AG09319 (cell line): ENCODE data around the gene TMED1.

ENCODE experiments used
- DNase-seq: peaks from one replicate; pipeline ENCODE4 v3.0.0-alpha.2; 2010; ENCODE audit warnings: low read depth; ENCODE audit errors: extremely low read depth
- TF ChIP-seq, protein P1 (sequence below): IDR thresholded peaks from 2 replicates; pipeline ENCODE4 v1.5.1; 2011; ENCODE audit warnings: low read depth, mild to moderate bottlenecking, inconsistent platforms, low read length, moderate library complexity

Gene TMED1

DNA sequence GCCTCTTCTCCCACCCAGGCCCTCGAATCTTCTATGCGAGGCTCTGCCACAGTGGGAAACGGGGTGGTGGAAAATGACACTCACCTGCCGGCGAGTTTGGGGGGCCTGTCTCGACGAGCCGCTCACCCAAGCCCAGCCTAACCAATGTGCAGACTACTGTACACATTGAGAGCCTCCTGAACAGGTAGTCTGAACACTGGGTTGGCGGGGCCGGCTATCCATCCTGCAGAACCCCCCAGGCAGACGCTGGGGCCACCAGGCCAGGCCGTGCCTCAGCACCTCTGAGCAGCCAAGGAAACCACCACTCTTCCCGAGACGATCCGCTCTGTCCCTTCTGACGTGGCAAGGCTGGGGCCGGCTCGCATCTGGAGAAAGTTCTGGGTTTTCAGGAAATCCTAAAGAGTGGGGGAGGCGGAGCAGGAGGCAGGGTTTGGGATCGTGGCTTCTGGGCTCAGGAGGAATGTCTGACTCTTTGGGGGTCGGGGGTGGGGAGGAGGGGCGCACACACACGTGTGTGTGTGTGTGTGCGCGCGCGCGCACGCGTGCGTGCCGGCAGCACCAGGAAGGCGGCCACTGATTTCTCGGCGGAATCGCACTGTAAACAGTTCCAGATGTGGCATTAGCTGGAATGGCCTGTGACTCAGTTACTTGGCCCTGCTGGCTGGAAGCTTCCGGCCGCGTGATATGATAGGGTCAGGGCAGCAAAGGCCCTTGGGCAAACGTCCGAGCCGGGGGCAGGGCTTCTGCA, 18.5 kb downstream of the TMED1 start:
- peak; percentile 98 for DNase-seq
- TF ChIP-seq, protein P1, sequence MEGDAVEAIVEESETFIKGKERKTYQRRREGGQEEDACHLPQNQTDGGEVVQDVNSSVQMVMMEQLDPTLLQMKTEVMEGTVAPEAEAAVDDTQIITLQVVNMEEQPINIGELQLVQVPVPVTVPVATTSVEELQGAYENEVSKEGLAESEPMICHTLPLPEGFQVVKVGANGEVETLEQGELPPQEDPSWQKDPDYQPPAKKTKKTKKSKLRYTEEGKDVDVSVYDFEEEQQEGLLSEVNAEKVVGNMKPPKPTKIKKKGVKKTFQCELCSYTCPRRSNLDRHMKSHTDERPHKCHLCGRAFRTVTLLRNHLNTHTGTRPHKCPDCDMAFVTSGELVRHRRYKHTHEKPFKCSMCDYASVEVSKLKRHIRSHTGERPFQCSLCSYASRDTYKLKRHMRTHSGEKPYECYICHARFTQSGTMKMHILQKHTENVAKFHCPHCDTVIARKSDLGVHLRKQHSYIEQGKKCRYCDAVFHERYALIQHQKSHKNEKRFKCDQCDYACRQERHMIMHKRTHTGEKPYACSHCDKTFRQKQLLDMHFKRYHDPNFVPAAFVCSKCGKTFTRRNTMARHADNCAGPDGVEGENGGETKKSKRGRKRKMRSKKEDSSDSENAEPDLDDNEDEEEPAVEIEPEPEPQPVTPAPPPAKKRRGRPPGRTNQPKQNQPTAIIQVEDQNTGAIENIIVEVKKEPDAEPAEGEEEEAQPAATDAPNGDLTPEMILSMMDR, result no peak

DNA sequence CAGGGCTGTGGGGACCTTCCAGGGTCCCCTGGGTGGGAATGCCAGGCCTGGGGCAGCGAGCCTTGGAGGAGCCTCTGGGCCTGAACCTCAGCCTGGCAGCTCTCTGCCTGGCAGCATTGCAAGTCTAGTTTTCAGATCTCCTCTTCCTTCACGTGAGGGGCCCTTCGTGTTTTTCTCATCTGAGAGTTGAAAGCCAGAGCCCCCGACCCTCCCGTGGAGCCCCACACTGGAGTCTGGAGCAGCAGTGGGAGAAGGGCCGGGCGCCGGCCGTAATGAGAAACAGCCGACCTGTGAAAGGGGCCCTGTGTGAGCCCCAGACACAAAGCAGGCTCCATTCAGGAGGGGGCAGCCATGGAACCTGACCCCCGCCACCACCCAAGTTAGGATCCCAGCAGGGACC, 19.3 kb downstream of the TMED1 start:
- TF ChIP-seq, protein P1, result no peak
- no peak for DNase-seq

DNA sequence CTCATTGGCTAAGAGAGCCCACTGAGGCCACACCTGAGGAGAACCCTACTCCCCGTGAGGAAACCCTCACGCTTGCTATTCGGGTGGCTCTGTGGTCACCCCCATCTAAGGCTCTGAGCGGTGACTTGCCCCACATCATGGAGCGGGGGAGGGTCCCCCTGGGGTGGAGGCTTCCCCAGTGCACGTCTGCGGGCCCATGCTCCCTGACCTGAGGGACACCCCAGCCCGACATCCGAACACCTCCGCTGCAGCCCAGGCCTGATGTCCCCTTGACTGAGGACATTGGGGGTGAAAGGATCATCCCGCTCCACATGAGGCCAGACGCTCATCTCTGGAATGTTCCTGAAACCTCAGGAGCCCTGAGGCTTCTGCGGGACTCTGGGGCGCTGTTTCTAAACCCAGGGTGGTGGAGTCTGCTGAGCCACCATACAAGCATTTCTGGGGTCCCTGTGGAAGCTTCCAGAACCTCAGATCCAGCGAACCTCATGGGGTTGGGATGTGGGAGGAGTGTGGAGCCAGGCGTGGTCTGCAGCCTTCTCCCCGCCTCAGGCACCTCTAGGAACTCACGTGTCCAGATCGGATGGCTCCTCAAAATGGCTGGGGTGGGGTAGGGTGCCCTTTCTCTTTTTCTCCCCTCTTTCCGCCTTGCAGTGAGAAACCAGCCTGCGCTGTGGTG, 19.9 kb downstream of the TMED1 start:
- TF ChIP-seq, protein P1, result no peak
- no peak for DNase-seq

DNA sequence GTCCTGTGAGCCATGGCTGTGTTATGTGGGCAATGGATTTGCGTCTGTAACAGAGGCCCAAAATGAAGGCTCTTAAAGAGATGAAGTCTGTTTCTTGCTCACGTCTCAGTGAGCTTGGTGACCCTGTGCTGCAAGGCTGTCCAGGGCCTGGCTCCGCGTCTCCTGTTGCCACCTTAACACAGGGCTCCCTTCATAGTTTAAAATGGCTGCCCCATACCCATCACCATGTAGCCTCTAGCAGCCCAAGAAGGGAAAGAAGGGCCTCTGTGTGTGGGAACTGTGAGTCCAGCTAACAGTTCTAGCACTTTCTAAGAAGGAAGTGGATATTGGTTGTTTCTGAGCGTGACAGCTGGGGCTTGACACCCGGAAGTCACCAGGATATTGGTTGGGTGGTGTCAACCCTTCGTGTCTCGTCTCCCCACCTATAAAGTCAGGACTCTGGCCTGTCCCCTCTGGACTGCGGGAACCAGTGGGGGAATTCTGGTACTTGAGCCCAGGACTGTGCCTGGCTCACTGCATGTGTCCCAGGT, 20.9 kb downstream of the TMED1 start:
- no peak for DNase-seq
- TF ChIP-seq, protein P1, result no peak

DNA sequence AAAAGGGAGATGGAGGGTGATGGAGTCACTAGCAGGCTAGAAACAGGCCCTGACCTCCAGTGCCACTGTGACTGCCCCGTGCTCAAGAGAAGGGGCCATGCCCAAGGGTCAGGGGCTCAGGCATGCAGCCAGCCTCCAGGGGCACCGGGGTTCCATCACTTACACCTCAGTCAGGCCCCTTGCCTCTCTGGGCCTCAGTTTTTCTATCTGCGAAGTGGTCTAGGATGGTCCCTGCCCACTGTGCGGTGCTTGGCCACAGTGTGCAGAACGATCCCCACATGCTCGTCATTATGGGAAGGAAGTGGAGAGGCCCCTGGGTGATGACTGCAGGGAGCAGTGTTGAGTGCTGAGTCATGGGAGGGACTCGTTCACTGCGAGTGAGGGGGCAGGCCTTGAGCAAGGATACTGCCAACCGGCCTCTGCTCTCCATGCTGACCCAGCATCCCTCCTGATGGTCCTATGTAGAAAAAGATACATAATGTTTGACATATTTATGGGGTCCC, 23.1 kb downstream of the TMED1 start:
- peak; percentile 81 for DNase-seq
- TF ChIP-seq, protein P1, result peak; percentile 17

DNA sequence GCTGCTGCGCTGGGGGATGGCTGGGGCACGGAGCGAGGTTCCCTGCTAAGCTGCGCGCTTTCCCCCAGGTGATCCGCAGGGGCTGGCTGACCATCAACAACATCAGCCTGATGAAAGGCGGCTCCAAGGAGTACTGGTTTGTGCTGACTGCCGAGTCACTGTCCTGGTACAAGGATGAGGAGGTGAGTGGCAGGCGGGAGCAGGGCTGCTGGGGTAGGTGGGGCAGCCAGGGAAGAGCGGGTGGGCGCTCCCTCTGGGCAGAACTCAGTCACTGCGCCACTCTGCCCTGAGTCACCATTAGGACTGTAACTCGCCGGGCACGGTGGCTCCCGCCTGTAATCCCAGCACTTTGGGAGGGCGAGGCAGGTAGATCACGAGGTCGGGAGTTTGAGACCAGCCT, 23.8 kb downstream of the TMED1 start:
- no peak for DNase-seq
- TF ChIP-seq, protein P1, result no peak
